Panc1 (cell line): ENCODE measurements around the gene NUPR2.
"Not testable (repeated sequence)": the region's sequence is repeated elsewhere in the genome, so short reads cannot be mapped to it uniquely, and the experiment has no call there.

Source experiments
- CTCF ChIP-seq: fragments of 450-650 bp; IDR thresholded peaks from 2 replicates; pipeline ENCODE4 v1.5.1; 2017; ENCODE audit warnings: mild to moderate bottlenecking
- POLR2AphosphoS5 ChIP-seq: IDR thresholded peaks from 2 replicates; pipeline ENCODE4 v1.6.1; 2012; ENCODE audit warnings: mild to moderate bottlenecking, low read depth, low read length, moderate library complexity
- SIN3A ChIP-seq: IDR thresholded peaks from 2 replicates; pipeline ENCODE4 v1.6.1; 2012; ENCODE audit warnings: low read depth, mild to moderate bottlenecking, low read length, moderate library complexity, borderline replicate concordance; ENCODE audit not compliant: insufficient read depth
- TCF7L2 ChIP-seq: IDR thresholded peaks from 2 replicates; pipeline ENCODE4 v1.6.1; 2011; ENCODE audit warnings: mild to moderate bottlenecking, low read depth, low read length, inconsistent platforms

DNA sequence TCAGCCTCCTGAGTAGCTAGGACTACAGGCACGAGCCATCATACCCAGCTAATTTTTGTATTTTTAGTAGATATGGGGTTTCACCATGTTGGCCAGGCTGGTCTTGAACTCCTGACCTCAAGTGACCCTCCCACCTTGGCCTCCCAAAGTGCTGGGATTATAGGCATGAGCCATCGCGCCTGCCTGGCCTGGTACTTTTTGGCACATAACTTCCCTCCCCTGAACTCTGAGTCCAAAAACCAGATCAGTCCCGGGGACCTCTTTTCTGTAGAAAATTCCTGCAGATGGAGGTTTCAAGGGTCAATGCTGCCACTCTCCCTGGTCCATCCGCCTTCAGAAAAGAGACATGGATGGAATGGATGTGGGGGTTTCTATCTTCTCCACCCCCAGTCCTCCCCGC, 23.8 kb downstream of the NUPR2 start:
- TF ChIP-seq CTCF, POLR2AphosphoS5, SIN3A, TCF7L2: not testable (repeated sequence)
